Activated naive CD8-positive, alpha-beta T cell treated with anti-CD3 and anti-CD28 coated beads, Interleukin-2, amount 50 U/mL, for 16 hours (primary cell): ENCODE data around the gene NRK.
"Not testable (repeated sequence)": the region's sequence is repeated elsewhere in the genome, so short reads cannot be mapped to it uniquely, and the experiment has no call there.

ENCODE experiments used
- DNase-seq: peaks from one replicate; pipeline ENCODE4 v3.0.0-alpha.2; 2020; ENCODE audit warnings: low read depth, low spot score

NRK gene, protein sequence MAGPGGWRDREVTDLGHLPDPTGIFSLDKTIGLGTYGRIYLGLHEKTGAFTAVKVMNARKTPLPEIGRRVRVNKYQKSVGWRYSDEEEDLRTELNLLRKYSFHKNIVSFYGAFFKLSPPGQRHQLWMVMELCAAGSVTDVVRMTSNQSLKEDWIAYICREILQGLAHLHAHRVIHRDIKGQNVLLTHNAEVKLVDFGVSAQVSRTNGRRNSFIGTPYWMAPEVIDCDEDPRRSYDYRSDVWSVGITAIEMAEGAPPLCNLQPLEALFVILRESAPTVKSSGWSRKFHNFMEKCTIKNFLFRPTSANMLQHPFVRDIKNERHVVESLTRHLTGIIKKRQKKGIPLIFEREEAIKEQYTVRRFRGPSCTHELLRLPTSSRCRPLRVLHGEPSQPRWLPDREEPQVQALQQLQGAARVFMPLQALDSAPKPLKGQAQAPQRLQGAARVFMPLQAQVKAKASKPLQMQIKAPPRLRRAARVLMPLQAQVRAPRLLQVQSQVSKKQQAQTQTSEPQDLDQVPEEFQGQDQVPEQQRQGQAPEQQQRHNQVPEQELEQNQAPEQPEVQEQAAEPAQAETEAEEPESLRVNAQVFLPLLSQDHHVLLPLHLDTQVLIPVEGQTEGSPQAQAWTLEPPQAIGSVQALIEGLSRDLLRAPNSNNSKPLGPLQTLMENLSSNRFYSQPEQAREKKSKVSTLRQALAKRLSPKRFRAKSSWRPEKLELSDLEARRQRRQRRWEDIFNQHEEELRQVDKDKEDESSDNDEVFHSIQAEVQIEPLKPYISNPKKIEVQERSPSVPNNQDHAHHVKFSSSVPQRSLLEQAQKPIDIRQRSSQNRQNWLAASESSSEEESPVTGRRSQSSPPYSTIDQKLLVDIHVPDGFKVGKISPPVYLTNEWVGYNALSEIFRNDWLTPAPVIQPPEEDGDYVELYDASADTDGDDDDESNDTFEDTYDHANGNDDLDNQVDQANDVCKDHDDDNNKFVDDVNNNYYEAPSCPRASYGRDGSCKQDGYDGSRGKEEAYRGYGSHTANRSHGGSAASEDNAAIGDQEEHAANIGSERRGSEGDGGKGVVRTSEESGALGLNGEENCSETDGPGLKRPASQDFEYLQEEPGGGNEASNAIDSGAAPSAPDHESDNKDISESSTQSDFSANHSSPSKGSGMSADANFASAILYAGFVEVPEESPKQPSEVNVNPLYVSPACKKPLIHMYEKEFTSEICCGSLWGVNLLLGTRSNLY (N-terminal part only)

GRCh38 chrX:105822138-105823091 lies at the start of gene NRK:
TSS of gene NRK (plus strand) at chrX:105822539. CDS start at chrX:105822846, 307 bp downstream.
- no peak for DNase-seq

DNA sequence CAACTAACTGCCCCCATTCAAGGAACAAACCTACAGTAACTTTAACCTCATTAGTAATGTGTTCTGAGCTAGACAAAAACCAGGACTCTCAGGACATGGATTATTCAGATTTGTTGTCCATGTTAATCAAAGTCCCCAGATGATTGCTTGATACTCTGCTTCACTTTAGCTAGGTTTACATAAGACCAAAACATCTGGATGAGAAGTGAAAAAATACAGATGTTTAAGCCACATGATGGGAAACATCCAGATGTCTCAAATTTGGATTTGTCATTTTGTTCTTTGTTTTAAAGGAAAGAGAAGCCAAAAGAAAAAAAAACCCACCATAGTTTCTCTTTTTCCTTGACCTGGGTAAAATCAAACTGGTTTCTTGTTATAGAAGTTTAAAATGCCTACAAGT lies 48.5 kb upstream of the NRK start:
- no peak for DNase-seq

GRCh38 chrX:105775679-105776078 lies 46.7 kb upstream of the NRK start:
- no peak for DNase-seq

- DNase-seq: no peak
These were observed 40.5 kb upstream of the NRK start for GRCh38 chrX:105781804-105782203.

DNA sequence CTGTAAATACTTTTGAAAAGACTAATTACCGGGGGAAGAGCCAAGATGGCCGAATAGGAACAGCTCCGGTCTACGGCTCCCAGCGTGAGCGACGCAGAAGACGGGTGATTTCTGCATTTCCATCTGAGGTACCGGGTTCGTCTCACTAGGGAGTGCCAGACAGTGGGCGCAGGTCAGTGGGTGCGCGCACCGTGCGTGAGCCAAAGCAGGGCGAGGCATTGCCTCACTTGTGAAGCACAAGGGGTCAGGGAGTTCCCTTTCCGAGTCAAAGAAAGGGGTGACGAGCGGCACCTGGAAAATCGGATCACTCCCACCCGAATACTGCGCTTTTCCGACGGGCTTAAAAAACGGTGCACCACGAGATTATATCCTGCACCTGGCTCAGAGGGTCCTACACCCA lies 25.5 kb upstream of the NRK start:
- DNase-seq: not testable (repeated sequence)

- no peak for DNase-seq
These were observed 18.4 kb upstream of the NRK start for GRCh38 chrX:105803891-105804290.

DNA sequence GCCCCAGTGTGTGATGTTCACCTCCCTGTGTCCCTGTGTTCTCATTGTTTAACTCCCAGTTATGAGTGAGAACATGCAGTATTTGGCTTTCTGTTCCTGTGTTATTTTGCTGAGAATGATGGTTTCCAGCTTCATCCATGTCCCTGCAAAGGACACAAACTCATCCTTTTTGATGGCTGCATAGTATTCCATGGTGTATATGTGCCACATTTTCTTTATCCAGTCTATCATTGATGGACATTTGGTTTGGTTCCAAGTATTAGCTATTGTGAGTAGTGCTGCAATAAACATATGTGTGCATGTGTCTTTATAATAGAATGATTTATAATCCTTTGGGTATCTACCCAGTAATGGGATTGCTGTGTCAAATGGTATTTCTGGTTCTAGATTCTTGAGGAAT lies 16.7 kb upstream of the NRK start:
- DNase-seq: not testable (repeated sequence)

DNA sequence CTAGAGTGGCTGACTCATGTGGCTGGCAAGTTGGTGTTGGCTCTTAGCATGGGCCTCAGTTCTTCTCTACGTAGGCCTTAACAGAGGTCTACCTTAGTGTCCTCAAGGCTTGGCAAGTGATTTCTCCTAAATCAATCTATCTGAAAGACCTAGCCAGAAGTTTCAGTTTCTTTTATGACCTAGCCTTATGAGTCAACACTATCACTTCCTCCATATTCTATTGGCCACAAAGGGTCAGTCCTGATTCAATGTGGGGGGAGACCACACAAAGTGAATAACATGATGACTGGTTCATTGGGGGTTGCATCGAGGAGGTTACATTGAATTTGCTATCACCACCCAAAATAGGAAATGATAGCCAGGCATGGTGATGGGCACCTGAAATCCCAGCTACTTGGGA lies 5.8 kb upstream of the NRK start:
- DNase-seq: no peak

- DNase-seq: no peak
These were observed 2.1 kb upstream of the NRK start for GRCh38 chrX:105820247-105820646.

DNA sequence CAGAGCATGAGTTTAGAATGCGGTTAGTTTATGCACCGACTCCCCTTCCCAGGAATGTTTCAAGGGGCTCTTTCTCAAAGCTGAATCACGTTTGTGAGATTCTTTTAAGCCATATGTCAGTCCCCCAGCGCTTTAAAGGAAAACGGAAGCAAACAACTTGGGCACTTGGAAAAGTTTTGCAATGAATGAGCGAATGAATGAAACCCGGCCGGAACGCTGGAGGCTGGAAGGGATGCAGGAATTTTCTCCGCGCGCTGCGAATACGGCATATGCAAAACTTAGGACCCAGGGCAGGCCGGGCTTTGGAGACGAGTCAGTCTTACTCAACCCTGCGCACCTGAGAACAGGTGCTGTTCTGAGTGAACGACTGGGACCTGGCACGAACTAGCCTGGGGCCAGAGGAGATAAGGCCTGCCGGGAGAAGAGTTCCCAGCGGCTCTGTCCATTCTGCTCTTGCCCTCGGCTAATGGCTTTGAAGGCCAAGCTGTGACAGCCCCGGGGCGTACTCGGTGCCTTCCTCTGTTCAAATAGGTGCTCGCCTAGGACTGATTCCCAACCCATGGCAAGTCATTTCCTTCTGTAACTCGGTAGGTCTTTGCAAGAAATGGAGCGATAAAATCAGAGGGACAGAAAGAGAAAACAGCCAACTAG lies 743 bp upstream of the NRK start:
- no peak for DNase-seq

DNA sequence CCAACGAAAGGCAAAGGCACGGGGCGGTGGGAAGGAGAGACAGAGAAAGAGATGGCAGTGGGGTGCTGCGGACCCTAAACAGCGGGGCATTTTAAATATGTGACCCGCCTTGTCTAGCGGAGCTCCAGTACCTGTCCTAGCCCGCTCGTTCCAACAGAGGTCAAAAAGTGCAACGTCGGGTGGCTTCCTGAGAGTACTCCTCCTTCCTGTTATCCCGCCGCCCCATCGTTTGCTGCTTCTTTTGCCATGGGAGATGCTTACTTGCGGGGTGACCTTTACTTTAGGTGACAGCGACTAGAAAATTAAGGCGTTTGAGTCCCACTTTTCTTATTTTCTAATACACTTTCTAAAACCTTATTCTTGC lies 735 bp downstream of the NRK start:
- no peak for DNase-seq

GRCh38 chrX:105829011-105829410 lies 6.7 kb downstream of the NRK start:
- DNase-seq: no peak

- DNase-seq: no peak
These were observed 14.9 kb downstream of the NRK start for GRCh38 chrX:105837232-105837631.

DNA sequence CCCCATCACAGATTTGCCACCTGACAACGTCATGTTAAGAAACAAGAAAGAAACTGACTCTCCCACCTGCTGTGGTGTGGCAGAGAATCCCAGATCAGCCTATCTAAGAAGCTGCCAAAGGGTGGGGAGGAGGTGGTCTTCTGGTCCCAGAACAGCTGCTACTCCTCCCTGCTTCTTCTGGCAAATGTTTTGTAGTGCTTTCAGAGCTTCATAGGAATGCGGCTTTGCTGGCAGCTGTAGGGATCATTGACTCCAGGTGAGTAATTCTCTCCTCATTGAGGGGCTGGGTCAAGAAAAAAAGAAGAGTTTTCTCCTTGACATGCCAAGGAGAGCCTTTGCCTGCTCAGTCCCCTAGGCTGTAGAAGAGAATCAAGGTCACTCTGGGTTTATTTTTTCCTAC lies 23.3 kb downstream of the NRK start:
- no peak for DNase-seq

GRCh38 chrX:105850100-105850499 lies 27.8 kb downstream of the NRK start:
- not testable (repeated sequence) for DNase-seq

- no peak for DNase-seq
These were observed 43.4 kb downstream of the NRK start for GRCh38 chrX:105865709-105866108.

DNA sequence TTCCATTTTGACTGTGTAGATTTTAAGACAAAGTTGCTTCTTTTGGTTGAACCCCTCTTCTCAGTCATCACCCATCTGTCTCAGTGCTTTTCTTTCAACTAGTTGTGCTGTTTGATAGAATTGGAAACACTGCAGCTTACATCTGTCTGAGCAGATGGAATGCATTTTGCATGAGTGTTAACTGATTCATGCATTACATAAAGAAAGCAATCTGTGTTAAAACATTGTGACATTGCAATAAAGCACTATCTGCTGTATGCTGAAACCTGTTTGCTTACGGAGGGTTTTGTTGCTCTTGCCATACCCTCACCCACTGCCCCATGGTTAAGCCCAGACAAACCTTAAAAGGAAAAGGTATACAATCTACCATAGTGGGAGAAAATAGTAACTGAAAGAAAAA lies 47.4 kb downstream of the NRK start:
- no peak for DNase-seq

GRCh38 chrX:105870445-105870844 lies 48.1 kb downstream of the NRK start:
- DNase-seq: no peak

GRCh38 chrX:105872941-105873340 lies 50.6 kb downstream of the NRK start:
- DNase-seq: no peak

DNA sequence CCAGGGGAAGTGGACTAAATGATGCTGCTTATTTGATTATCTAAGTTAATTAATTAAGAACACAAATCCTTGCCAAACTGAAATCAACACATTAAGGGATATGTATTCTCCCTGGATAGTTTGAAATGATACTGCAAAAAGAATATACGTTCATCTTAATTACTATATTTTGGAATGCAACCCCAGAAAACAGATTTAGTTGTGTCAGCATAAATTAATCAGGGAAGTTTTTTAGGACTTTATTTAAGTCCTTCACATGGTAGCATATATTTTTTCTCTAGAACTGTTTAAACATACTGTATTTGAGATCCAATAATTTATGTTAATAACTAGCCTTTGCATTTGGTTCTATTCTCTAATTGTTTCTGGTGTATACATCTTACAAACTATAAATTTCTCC lies 52.5 kb downstream of the NRK start:
- no peak for DNase-seq
